ENCODE results near the gene BTBD6. TPM values are rescaled to one million over a fixed set of nuclear protein-coding genes. Genes with fewer than 3 reads are reported as not detected.

Gene BTBD6
- total and polyA plus RNA-seq, 2 experiments from 2014 or later = 5.3 to 77.5 TPM

DNA sequence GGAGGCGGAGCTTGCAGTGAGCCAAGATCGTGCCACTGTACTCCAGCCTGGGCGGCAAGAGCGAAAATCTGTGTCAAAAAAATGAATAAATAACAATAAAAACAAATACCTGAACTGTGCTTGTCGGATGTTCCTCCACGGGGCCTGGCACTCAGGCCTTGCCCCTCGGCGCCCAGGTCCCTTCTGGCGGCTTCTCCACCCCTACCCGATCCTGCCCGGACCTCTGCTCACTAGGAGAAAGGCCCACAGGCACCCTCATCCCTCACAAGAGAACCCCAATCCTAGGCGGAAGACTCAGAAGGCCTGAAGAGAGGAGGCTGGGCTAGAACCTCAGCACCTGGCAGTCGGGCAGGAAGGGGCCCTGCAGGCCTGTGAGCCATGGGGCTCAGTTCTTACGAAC, 21.0 kb upstream of the BTBD6 start:
- H3K9me2 ChIP-seq (ENCODE audit: insufficient read depth) = no peaks in the 10 kb centered on the region
- H3K36me3 ChIP-seq (ENCODE audit: low read depth) = no peaks in the 10 kb centered on the region; the same call in 1 of the 2 replicates
- no peak for DNase-seq
- H2AFZ ChIP-seq = no peak overlapping the region
- no peak overlapping the region for H3K27ac ChIP-seq
- H4K20me1 ChIP-seq (ENCODE audit: insufficient read depth) = no peaks in the 10 kb centered on the region
- no peak overlapping the region for H3K4me2 ChIP-seq (ENCODE audit: unreplicated experiment)
- no peak overlapping the region for H3K9ac ChIP-seq
- H3K4me1 ChIP-seq (ENCODE audit: insufficient read depth) = no peaks in the 10 kb centered on the region
- peaks cover 5% of the 10 kb centered on the region for H3K79me2 ChIP-seq (ENCODE audit: insufficient read depth)
- H3F3A ChIP-seq (ENCODE audit: insufficient read depth) = no peaks in the 10 kb centered on the region
- WGBS, 2 experiments (ENCODE audit: low coverage in 1 of 2, low lambda C conversion rate in 2 of 2, missing lambda C conversion rate in 2 of 2) = 97 to 98% methylated on average over 14 of the region's 14 CpGs
- no peaks in the 10 kb centered on the region for H3K27me3 ChIP-seq (replicated peaks; ENCODE audit: insufficient read depth)
- H3K4me3 ChIP-seq = no peak overlapping the region
- TF ChIP-seq EZH2phosphoT487 (IDR thresholded peaks at IDR 0.05; ENCODE audit: insufficient read depth, low read depth) = no peak
- TF ChIP-seq EZH2 (IDR thresholded peaks at IDR 0.05; ENCODE audit: insufficient read depth, poor library complexity, severe bottlenecking) = no peak
- in situ Hi-C loops (cut with MboI) = no loop called here
- no peaks in the 10 kb centered on the region for H3K9me3 ChIP-seq (ENCODE audit: low read depth)

DNA sequence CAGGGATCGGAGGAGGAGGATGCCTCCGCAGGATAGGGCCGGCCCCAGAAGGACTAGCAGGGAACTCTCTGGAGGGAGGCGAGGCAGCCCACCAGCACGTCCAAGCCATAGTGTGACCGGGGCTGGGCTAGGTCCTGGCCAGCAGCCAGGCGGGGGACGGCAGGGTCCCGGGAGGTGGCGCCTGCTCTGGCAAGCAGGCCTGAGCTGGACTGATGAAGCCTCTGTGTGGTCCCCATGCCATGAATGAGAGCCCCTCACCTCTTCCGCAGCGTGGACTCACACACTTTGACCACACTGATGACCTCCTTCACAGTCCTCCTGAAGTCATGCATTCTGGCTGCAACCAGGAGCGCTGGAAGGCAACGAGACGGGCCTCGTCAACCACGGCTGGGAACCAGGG, 19.8 kb upstream of the BTBD6 start:
- Histone ChIP-seq H3K27ac (no peak overlapping the region), H3F3A (ENCODE audit: insufficient read depth) (no peaks in the 10 kb centered on the region), H3K9me2 (ENCODE audit: insufficient read depth) (no peaks in the 10 kb centered on the region), H4K20me1 (ENCODE audit: insufficient read depth) (no peaks in the 10 kb centered on the region), H2AFZ (no peak overlapping the region), H3K36me3 (ENCODE audit: low read depth) (no peaks in the 10 kb centered on the region; the same call in 1 of the 2 replicates), H3K4me1 (ENCODE audit: insufficient read depth) (no peaks in the 10 kb centered on the region), H3K4me2 (ENCODE audit: unreplicated experiment) (no peak overlapping the region), H3K9ac (no peak overlapping the region), H3K9me3 (ENCODE audit: low read depth) (no peaks in the 10 kb centered on the region), H3K79me2 (ENCODE audit: insufficient read depth) (peaks cover 5% of the 10 kb centered on the region), H3K4me3 (no peak overlapping the region), H3K27me3 (replicated peaks; ENCODE audit: insufficient read depth) (no peaks in the 10 kb centered on the region)
- no peak for DNase-seq
- in situ Hi-C loops (cut with MboI) = no loop called here
- 86 to 90% methylated on average over 17 of the region's 17 CpGs for WGBS, 2 experiments (ENCODE audit: low coverage in 1 of 2, low lambda C conversion rate in 2 of 2, missing lambda C conversion rate in 2 of 2)
- TF ChIP-seq EZH2 (IDR thresholded peaks at IDR 0.05; ENCODE audit: insufficient read depth, poor library complexity, severe bottlenecking) (no peak), EZH2phosphoT487 (IDR thresholded peaks at IDR 0.05; ENCODE audit: insufficient read depth, low read depth) (no peak)

DNA sequence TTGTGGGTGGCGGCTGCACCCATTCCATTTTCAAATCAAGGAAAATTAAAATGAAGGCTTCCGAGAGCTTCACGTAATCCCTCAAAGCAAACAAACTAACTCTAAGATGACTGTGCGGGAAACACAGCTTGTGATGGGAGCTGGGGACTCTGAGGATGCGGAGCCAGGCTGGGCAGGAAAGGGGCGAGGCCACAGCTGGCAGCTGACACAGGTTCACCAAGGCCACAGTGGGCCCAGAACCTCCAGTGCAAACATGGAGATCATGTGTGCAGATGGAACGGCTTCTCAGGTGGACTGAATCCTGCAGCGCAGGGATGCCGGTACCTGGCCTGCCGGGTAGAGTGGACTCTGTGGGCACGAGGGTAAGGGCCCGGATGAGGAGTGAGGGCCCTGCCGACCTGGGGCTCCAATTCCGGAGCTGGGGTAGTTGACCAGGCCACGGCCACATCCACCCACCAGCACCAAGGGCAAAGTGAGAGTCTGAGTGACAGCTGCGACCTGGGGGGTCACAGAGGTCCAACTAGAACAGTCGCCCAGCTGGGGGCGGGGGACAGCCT, 19.2 kb upstream of the BTBD6 start:
- H4K20me1 ChIP-seq (ENCODE audit: insufficient read depth) = no peaks in the 10 kb centered on the region
- no peak overlapping the region for H2AFZ ChIP-seq
- H3K27me3 ChIP-seq (replicated peaks; ENCODE audit: insufficient read depth) = no peaks in the 10 kb centered on the region
- no peak overlapping the region for H3K27ac ChIP-seq
- H3K9me3 ChIP-seq (ENCODE audit: low read depth) = no peaks in the 10 kb centered on the region
- no peaks in the 10 kb centered on the region for H3K9me2 ChIP-seq (ENCODE audit: insufficient read depth)
- H3K9ac ChIP-seq = no peak overlapping the region
- WGBS, 2 experiments (ENCODE audit: low coverage in 1 of 2, low lambda C conversion rate in 2 of 2, missing lambda C conversion rate in 2 of 2) = 87 to 89% methylated on average over 16 to 18 of the region's 18 CpGs
- H3K4me3 ChIP-seq = no peak overlapping the region
- no peak for TF ChIP-seq EZH2 (IDR thresholded peaks at IDR 0.05; ENCODE audit: insufficient read depth, poor library complexity, severe bottlenecking)
- TF ChIP-seq EZH2phosphoT487 (IDR thresholded peaks at IDR 0.05; ENCODE audit: insufficient read depth, low read depth) = no peak
- no peak for DNase-seq
- in situ Hi-C loops (cut with MboI) = no loop called here
- H3F3A ChIP-seq (ENCODE audit: insufficient read depth) = no peaks in the 10 kb centered on the region
- peaks cover 5% of the 10 kb centered on the region for H3K79me2 ChIP-seq (ENCODE audit: insufficient read depth)
- no peaks in the 10 kb centered on the region for H3K4me1 ChIP-seq (ENCODE audit: insufficient read depth)
- H3K36me3 ChIP-seq (ENCODE audit: low read depth) = no peaks in the 10 kb centered on the region
- no peak overlapping the region for H3K4me2 ChIP-seq (ENCODE audit: unreplicated experiment)

DNA sequence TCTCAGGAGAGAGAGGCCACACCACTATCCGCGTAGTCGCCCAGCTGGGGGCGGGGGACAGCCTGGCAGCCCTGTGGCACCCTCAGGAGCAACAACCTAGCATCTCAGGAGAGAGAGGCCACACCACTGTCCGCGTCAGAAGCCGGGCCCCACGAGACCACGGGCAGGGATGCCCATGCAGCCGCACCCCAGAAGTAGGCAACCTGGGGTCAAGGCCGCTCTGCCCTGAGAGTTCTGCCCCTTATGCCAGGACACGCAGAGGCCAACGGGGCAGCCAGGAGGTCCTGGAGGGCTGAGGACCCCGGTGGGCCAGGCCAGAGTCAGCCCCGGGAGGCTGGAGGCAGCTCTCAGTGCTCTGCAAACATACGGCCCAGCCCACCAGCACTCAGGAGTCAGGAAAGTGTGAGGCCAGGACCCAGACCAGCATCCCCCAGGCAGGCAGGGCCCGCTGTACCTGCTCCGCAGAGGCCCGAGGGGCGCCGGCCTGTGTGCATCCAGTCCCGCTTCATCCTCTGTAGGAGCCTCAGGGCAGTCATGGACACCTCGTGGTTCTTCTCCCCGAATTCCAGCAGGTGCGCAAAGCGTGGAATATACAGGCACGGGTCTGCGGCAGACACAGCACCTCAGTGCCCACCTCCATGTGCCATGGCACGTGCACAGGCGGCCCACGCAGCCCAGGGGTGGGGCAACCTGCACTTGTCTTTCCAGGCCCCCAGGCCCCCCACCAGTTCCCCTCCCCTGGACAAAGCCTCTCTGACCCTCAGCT, 7.3 kb upstream of the BTBD6 start:
- Histone ChIP-seq H3K79me2 (ENCODE audit: insufficient read depth) (peaks cover 53% of the 10 kb centered on the region), H3K36me3 (ENCODE audit: low read depth) (no peaks in the 10 kb centered on the region), H3K9ac (no peak overlapping the region), H3K27me3 (replicated peaks; ENCODE audit: insufficient read depth) (no peaks in the 10 kb centered on the region), H3K9me3 (ENCODE audit: low read depth) (no peaks in the 10 kb centered on the region), H3K4me3 (no peak overlapping the region), H3K4me1 (ENCODE audit: insufficient read depth) (no peaks in the 10 kb centered on the region), H4K20me1 (ENCODE audit: insufficient read depth) (no peaks in the 10 kb centered on the region; the same call in 1 of the 2 replicates), H3K4me2 (ENCODE audit: unreplicated experiment) (no peak overlapping the region), H3F3A (ENCODE audit: insufficient read depth) (no peaks in the 10 kb centered on the region), H3K9me2 (ENCODE audit: insufficient read depth) (no peaks in the 10 kb centered on the region), H3K27ac (no peak overlapping the region), H2AFZ (no peak overlapping the region)
- no peak for DNase-seq
- in situ Hi-C loops (cut with MboI) = no loop called here
- TF ChIP-seq EZH2 (IDR thresholded peaks at IDR 0.05; ENCODE audit: insufficient read depth, poor library complexity, severe bottlenecking) (no peak), EZH2phosphoT487 (IDR thresholded peaks at IDR 0.05; ENCODE audit: insufficient read depth, low read depth) (no peak)
- 96 to 98% methylated on average over 25 to 28 of the region's 31 CpGs for WGBS, 2 experiments (ENCODE audit: low coverage in 1 of 2, low lambda C conversion rate in 2 of 2, missing lambda C conversion rate in 2 of 2)

Measured in GM23248 (cell line).